Upper lobe of left lung (tissue), 4 donors: ENCODE data around the gene BMP7.

ENCODE experiments used
- POLR2AphosphoS5 ChIP-seq, 2 donors: sonication (generic); formaldehyde crosslinking; IDR thresholded peaks; one replicate each; pipeline ENCODE4 v1.5.1; 2017; ENCODE audit warnings: antibody characterized with exemption in 2 of 2
- TF ChIP-seq, protein P1 (sequence below), 6 experiments: fragments of 450-650 bp in 4 of 6; fragments of 200-600 bp in 2 of 6; sonication (generic) in 2 of 6; IDR thresholded peaks; one replicate each; pipeline ENCODE4 v1.5.1; 2016 to 2019; ENCODE audit warnings: antibody characterized with exemption in 6 of 6

DNA sequence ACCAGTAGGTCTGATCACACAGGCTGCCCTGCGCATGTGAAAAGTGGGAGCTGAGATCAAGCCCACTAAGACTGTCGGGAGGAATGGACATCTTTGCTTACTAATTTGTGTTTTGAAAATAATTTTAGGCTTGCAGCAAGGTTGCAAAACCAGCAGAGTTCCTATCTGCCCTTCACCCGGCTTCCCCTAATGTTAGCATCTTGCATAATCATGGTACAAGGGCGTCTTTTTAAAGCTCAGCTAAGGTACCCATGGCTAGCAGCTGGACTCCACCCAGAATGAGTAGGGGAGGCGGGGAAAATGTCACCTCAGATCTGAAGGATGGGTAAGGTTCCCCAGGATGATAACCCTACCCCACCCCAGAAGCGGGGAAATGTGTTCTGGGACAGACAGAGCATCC, 25.3 kb upstream of the BMP7 start:
- TF ChIP-seq, protein P1, sequence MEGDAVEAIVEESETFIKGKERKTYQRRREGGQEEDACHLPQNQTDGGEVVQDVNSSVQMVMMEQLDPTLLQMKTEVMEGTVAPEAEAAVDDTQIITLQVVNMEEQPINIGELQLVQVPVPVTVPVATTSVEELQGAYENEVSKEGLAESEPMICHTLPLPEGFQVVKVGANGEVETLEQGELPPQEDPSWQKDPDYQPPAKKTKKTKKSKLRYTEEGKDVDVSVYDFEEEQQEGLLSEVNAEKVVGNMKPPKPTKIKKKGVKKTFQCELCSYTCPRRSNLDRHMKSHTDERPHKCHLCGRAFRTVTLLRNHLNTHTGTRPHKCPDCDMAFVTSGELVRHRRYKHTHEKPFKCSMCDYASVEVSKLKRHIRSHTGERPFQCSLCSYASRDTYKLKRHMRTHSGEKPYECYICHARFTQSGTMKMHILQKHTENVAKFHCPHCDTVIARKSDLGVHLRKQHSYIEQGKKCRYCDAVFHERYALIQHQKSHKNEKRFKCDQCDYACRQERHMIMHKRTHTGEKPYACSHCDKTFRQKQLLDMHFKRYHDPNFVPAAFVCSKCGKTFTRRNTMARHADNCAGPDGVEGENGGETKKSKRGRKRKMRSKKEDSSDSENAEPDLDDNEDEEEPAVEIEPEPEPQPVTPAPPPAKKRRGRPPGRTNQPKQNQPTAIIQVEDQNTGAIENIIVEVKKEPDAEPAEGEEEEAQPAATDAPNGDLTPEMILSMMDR (IDR thresholded peaks at IDR 0.05), result no peak
- TF ChIP-seq POLR2AphosphoS5 (IDR thresholded peaks at IDR 0.05), result no peak
